H9 (cell line): Measurements from ENCODE around the gene SNRPD3. TPM values are rescaled to one million over a fixed set of nuclear protein-coding genes. Genes with fewer than 3 reads are reported as not detected.

Experiments used
- DNase-seq: peaks from one replicate; pipeline ENCODE4 v3.0.0-alpha.2; 2017
- H2AFZ ChIP-seq: one replicate; pipeline ENCODE4 v1.6.1; 2013; ENCODE audit warnings: mild to moderate bottlenecking, low read length, control low read depth, moderate library complexity
- H2AK5ac ChIP-seq: 2 replicates; pipeline ENCODE4 v1.6.1; 2013; ENCODE audit warnings: low read length, control low read depth, mixed read lengths; ENCODE audit not compliant: insufficient read length
- H2BK120ac ChIP-seq: one replicate; pipeline ENCODE4 v1.6.1; 2013; ENCODE audit warnings: low read depth, mild to moderate bottlenecking, low read length, control low read depth, inconsistent platforms; ENCODE audit not compliant: poor library complexity, severe bottlenecking
- H2BK12ac ChIP-seq: 2 replicates; pipeline ENCODE4 v1.6.1; 2013; ENCODE audit warnings: low read length, control low read depth, mixed read lengths, low read depth; ENCODE audit not compliant: insufficient read length
- H2BK15ac ChIP-seq: 2 replicates; pipeline ENCODE4 v1.6.1; 2013; ENCODE audit warnings: low read depth, low read length, control low read depth
- H2BK20ac ChIP-seq: one replicate; pipeline ENCODE4 v1.6.1; 2013; ENCODE audit warnings: low read depth, mild to moderate bottlenecking, low read length, control low read depth, inconsistent platforms; ENCODE audit not compliant: poor library complexity, severe bottlenecking
- H2BK5ac ChIP-seq: 2 replicates; pipeline ENCODE4 v1.6.1; 2013; ENCODE audit warnings: low read length, control low read depth, mixed read lengths; ENCODE audit not compliant: insufficient read length
- H3K14ac ChIP-seq: 2 replicates; pipeline ENCODE4 v1.6.1; 2013; ENCODE audit warnings: low read length, control low read depth; ENCODE audit not compliant: insufficient read depth
- H3K18ac ChIP-seq: 2 replicates; pipeline ENCODE4 v1.6.1; 2013; ENCODE audit warnings: low read depth, mild to moderate bottlenecking, mixed read lengths, low read length, control low read depth; ENCODE audit not compliant: insufficient read length
- H3K23ac ChIP-seq: 2 replicates; pipeline ENCODE4 v1.6.1; 2013; ENCODE audit warnings: low read length, control low read depth, mixed read lengths, low read depth; ENCODE audit not compliant: insufficient read length
- H3K23me2 ChIP-seq: 2 replicates; pipeline ENCODE4 v1.6.1; 2013; ENCODE audit warnings: low read depth, mild to moderate bottlenecking, mixed read lengths, low read length, control low read depth; ENCODE audit not compliant: insufficient read length, poor library complexity, severe bottlenecking
- H3K27ac ChIP-seq: 2 replicates; pipeline ENCODE4 v1.5.1; 2013; ENCODE audit warnings: low read length, control low read depth, mixed read lengths, low read depth; ENCODE audit not compliant: insufficient read length
- H3K27me3 ChIP-seq: 2 replicates; pipeline ENCODE4 v1.6.1; 2013; ENCODE audit warnings: low read length, control low read depth, inconsistent platforms; ENCODE audit not compliant: insufficient read depth
- H3K4ac ChIP-seq: 2 replicates; pipeline ENCODE4 v1.6.1; 2013; ENCODE audit warnings: low read depth, mild to moderate bottlenecking, control low read depth, inconsistent platforms, low read length, moderate library complexity
- H3K4me1 ChIP-seq: 2 replicates; pipeline ENCODE4 v1.6.1; 2013; ENCODE audit warnings: low read length, control low read depth, inconsistent platforms; ENCODE audit not compliant: insufficient read depth
- H3K4me2 ChIP-seq: 2 replicates; pipeline ENCODE4 v1.6.1; 2013; ENCODE audit warnings: low read length, control low read depth, mixed read lengths; ENCODE audit not compliant: insufficient read length, insufficient read depth
- H3K56ac ChIP-seq: 2 replicates; pipeline ENCODE4 v1.6.1; 2013; ENCODE audit warnings: low read depth, mild to moderate bottlenecking, mixed read lengths, low read length, control low read depth; ENCODE audit not compliant: insufficient read length
- H3K79me1 ChIP-seq: 2 replicates; pipeline ENCODE4 v1.6.1; 2013; ENCODE audit warnings: low read depth, mild to moderate bottlenecking, moderate library complexity, low read length, control low read depth, inconsistent platforms; ENCODE audit not compliant: insufficient read depth, poor library complexity, severe bottlenecking
- H3K79me2 ChIP-seq: 2 replicates; pipeline ENCODE4 v1.6.1; 2013; ENCODE audit warnings: low read length, control low read depth, inconsistent platforms; ENCODE audit not compliant: insufficient read depth
- H3K9ac ChIP-seq: 2 replicates; pipeline ENCODE4 v1.6.1; 2013; ENCODE audit warnings: low read length, control low read depth, mixed read lengths; ENCODE audit not compliant: insufficient read length; ENCODE audit errors: extremely low read depth
- H3K9me3 ChIP-seq: one replicate; pipeline ENCODE4 v1.6.1; 2013; ENCODE audit warnings: low read depth, low read length, inconsistent platforms; ENCODE audit not compliant: control insufficient read depth
- H3T11ph ChIP-seq: one replicate; pipeline ENCODE4 v1.6.1; 2013; ENCODE audit warnings: mild to moderate bottlenecking, low read length, control low read depth, inconsistent platforms
- H4K20me1 ChIP-seq: one replicate; pipeline ENCODE4 v1.6.1; 2013; ENCODE audit not compliant: control insufficient read depth, insufficient read length, insufficient read depth
- H4K5ac ChIP-seq: 2 replicates; pipeline ENCODE4 v1.6.1; 2013; ENCODE audit warnings: low read depth, mild to moderate bottlenecking, mixed read lengths, low read length, control low read depth; ENCODE audit not compliant: insufficient read length
- H4K8ac ChIP-seq: replicated peaks from 2 replicates; pipeline ENCODE4 v1.6.1; 2013; ENCODE audit warnings: low read length, control low read depth, mixed read lengths, low read depth; ENCODE audit not compliant: insufficient read length
- H4K91ac ChIP-seq: 2 replicates; pipeline ENCODE4 v1.6.1; 2013; ENCODE audit warnings: low read depth, mild to moderate bottlenecking, moderate library complexity, mixed read lengths, low read length, control low read depth; ENCODE audit not compliant: insufficient read length
- H3K27ac Mint-ChIP-seq, 3 experiments: 2 replicates in 2 of 3; 3 replicates in 1 of 3; pipeline ENCODE4 v1.8.0; 2020 to 2021; ENCODE audit warnings: mixed read lengths in 3 of 3, mild to moderate bottlenecking in 1 of 3, moderate library complexity in 1 of 3
- H3K27me3 Mint-ChIP-seq: 2 replicates; pipeline ENCODE4 v1.8.0; 2021; ENCODE audit warnings: low read depth, mild to moderate bottlenecking, moderate library complexity, mixed read lengths
- H3K36me3 Mint-ChIP-seq, 3 experiments: 2 replicates in 2 of 3; 3 replicates in 1 of 3; pipeline ENCODE4 v1.8.0; 2020 to 2021; ENCODE audit warnings: low read depth in 3 of 3, mixed read lengths in 3 of 3; ENCODE audit not compliant: insufficient read depth in 1 of 3
- H3K4me1 Mint-ChIP-seq, 2 experiments: 2 replicates each; pipeline ENCODE4 v1.8.0; 2020; ENCODE audit warnings: mixed read lengths in 2 of 2
- H3K4me3 Mint-ChIP-seq, 2 experiments: 2 replicates in 1 of 2; 3 replicates in 1 of 2; pipeline ENCODE4 v1.8.0; 2020 to 2021; ENCODE audit warnings: mild to moderate bottlenecking in 2 of 2, mixed read lengths in 2 of 2, moderate library complexity in 1 of 2
- H3K9me3 Mint-ChIP-seq, 2 experiments: 2 replicates in 1 of 2; 3 replicates in 1 of 2; pipeline ENCODE4 v1.8.0; 2020; ENCODE audit warnings: mild to moderate bottlenecking in 2 of 2, mixed read lengths in 2 of 2, moderate library complexity in 1 of 2
- WGBS: extraction: QIAGEN DNeasy Blood & Tissue Kit; methylation state at CpG from one replicate; pipeline ENCODE4 v1.1.7; 2013; ENCODE audit warnings: missing lambda C conversion rate, low lambda C conversion rate, mixed read lengths; ENCODE audit not compliant: insufficient read length; ENCODE audit errors: extremely low coverage; 5-methylcytosine and 5-hydroxymethylcytosine counted together
- total RNA-seq: library from RNA; stranded (reverse); gene quantifications from 2 replicates; pipeline ENCODE4 v1.2.1, GENCODE V29; 2021
- TF ChIP-seq, protein P1 (sequence below): fragments of 200-600 bp; sonication (generic); conservative IDR thresholded peaks from 3 replicates; pipeline ENCODE4 v1.8.0; 2021; ENCODE audit warnings: antibody characterized with exemption, mild to moderate bottlenecking

Gene SNRPD3
- total RNA-seq, 1 experiment from 2014 or later = 212 TPM

DNA sequence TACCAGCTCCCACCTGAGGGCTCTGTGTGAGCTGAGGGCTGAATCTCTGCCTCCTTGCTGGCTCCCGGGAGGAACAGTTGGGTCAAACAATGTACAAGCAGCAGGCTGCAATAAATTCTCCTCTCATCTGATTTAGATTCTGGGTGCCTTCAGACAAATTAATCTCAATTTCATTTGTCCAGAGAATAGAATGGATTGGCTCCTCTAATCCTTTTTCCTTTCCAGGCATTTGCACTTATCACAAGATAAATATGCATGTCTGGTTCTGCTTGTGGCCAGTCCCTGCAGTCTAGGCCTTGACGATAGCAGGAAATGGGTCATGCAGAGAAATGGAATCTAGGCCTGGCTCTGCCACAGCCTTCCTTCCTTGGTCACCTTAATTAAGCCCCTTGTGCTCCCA, 31.9 kb upstream of the SNRPD3 start:
- Histone ChIP-seq H2BK20ac (no peak overlapping the region), H3K23ac (no peak overlapping the region), H3K4ac (no peak overlapping the region), H4K5ac (no peak overlapping the region), H3T11ph (no peak overlapping the region), H3K9ac (no peak overlapping the region), H3K27me3 (no peaks in the 10 kb centered on the region), H4K20me1 (no peaks in the 10 kb centered on the region), H2BK120ac (no peak overlapping the region), H3K23me2 (no peaks in the 10 kb centered on the region), H3K18ac (no peak overlapping the region), H3K79me1 (no peaks in the 10 kb centered on the region), H3K27ac (no peak overlapping the region), H2BK5ac (no peak overlapping the region), H3K79me2 (no peaks in the 10 kb centered on the region), H4K91ac (no peak overlapping the region), H2BK12ac (no peak overlapping the region), H2AK5ac (no peak overlapping the region), H3K4me2 (no peak overlapping the region), H3K4me1 (no peaks in the 10 kb centered on the region; the same call in 1 of the 2 replicates), H2AFZ (no peak overlapping the region), H2BK15ac (no peak overlapping the region), H4K8ac (no peak overlapping the region), H3K56ac (no peak overlapping the region), H3K14ac (no peak overlapping the region), H3K9me3 (no peaks in the 10 kb centered on the region)
- no peaks in the 10 kb centered on the region; the same call in 1 of the 2 replicates for H3K27me3 Mint-ChIP-seq
- no peaks in the 10 kb centered on the region for H3K36me3 Mint-ChIP-seq
- TF ChIP-seq, protein P1, sequence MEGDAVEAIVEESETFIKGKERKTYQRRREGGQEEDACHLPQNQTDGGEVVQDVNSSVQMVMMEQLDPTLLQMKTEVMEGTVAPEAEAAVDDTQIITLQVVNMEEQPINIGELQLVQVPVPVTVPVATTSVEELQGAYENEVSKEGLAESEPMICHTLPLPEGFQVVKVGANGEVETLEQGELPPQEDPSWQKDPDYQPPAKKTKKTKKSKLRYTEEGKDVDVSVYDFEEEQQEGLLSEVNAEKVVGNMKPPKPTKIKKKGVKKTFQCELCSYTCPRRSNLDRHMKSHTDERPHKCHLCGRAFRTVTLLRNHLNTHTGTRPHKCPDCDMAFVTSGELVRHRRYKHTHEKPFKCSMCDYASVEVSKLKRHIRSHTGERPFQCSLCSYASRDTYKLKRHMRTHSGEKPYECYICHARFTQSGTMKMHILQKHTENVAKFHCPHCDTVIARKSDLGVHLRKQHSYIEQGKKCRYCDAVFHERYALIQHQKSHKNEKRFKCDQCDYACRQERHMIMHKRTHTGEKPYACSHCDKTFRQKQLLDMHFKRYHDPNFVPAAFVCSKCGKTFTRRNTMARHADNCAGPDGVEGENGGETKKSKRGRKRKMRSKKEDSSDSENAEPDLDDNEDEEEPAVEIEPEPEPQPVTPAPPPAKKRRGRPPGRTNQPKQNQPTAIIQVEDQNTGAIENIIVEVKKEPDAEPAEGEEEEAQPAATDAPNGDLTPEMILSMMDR = no peak
- WGBS = no CpG with 5 or more reads among the region's 2 CpGs
- DNase-seq = no peak
- peaks cover 13 to 18% of the 10 kb centered on the region in 2 experiments for H3K4me1 Mint-ChIP-seq
- no peaks in the 10 kb centered on the region for H3K9me3 Mint-ChIP-seq
- no peak overlapping the region for H3K27ac Mint-ChIP-seq
- no peak overlapping the region for H3K4me3 Mint-ChIP-seq
